ENCODE data around the gene CYB5D1.
A peak's percentile ranks its signal among the peaks of the same experiment; 100 is the strongest.

CYB5D1 gene

DNA sequence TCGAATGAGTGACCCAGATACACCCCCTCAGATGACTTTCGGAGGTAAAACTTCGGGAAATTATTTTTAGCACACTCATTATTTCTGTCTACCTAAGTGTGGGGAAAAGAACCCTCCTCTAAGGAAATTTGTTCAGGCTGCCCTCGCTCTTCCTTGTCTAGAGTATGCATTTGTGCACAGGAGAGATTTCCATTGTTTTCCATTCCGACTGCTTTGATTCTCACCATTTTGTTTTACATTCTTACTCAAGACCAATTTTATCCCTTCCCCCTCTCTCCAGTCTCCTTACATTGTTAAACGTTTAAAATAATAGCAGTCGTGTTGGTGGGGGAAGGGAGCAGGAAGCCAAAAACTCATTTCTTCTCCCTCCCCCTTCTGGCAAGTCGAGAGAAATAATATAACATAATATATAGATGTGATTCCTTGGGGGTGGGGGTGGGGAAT lies 29.3 kb downstream of the CYB5D1 start:
- no peak for DNase-seq

DNA sequence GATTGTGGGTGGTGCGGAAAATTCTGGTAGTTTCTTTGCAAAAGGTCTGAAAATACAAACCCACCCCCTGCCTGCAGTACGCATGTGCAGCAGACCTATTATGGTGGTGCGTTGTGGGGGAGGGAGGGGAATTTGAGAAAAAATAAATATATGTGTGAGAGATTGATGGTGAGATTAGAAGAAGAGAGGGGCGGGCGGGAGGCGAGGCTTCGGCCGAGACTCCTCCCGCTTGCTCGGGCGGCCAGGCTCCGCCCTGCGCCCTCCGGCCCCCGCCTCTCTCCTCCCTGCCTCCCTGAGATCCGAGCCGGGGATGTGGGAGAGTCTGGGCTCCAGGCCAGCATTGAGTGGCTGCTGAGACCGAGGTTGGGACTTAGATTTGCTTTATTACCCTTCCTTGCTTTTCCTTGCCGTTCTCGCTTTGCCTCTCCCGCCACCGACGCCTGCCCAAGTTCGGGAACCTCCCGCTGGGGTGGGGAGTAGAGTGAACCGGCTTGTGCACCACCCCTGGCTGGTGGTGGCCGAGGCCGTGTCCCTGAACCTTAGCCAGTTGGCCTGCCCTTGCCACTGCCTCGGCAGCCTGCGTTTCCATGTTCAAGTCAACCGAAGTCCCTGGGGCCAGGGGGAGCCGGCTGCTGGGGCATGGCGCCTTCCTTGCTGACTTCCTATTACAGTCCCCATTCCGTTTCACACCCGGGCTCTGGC lies 29.8 kb downstream of the CYB5D1 start:
- DNase-seq, result peak; percentile 94

DNA sequence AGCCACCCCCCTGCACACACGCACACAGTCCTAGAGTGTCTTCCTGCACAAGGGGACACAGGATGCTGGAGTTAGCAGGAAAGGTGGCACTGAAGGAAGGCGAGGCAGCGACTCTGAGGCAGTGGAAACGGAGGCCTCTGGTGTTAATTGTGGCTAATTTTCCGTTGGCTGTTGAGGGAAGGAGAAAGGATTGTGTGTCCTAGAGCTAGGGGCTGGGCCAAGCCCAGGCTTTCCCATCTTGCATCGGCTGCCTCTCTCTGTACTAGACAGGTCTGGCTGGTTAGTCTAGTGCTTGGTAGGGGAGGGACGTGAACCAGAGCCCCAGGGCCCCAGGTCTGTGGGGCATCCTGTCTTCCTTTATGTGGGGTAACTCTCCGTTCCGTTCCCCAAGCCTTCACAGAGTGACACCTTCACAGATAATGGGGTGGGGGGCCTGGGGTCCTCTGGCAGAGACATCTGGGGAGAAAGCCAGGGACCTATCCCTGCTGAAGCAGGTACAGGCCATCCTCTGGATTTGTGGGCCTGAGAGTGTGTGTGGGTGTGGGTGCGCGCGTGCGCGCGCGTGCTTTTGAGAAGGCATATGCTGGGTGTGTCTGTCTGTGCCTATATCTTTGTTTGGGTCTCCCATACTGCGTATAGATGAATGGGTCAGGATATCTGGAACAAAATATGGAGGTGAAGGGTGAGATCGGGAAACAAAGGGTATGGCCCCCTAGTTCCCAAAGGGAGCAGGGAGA lies 30.5 kb downstream of the CYB5D1 start, which contains the start of gene CHD3:
Gene CHD3 (plus strand): TSS at position 606 of the 737 bp plus-strand sequence. CDS start 212 bp downstream, outside the sequence.
- DNase-seq, result peak; percentile 58

DNA sequence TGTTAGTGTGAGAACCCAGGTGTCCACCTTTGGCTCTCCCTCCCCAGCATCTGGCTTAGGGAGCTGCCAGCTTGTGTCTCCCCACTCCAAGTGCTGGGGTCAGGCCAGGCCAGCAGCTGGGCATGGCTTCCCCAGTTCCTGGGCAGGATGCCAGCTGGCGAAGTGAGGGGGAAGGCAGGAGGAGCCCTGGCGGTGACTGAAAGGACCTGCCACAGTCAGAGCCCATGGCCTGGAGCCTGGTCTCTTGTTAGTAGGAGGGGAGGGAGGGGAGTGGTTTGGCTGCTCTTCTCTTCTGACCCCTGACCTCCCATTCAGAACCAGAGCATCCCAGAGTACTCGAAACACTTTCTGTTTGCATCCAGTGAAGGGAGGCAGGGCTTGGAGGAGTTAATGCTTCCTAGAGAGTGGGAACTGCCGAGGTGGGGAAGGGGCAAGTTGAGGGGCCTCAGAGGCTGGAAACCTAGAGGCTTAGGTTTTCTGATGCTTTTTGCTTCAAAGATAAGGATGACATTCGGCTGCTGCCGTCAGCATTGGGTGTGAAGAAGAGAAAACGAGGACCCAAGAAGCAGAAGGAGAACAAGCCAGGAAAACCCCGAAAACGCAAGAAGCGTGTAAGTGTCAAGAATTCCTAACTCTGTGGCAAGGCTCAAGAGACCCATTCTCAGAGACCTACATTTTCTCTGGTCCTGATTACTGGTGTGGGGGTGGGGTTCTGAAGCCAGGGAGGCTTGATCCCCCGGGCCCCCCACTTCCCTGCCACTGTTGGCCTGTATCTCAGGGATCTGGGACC lies 31.6 kb downstream of the CYB5D1 start:
- peak; percentile 25 for DNase-seq

DNA sequence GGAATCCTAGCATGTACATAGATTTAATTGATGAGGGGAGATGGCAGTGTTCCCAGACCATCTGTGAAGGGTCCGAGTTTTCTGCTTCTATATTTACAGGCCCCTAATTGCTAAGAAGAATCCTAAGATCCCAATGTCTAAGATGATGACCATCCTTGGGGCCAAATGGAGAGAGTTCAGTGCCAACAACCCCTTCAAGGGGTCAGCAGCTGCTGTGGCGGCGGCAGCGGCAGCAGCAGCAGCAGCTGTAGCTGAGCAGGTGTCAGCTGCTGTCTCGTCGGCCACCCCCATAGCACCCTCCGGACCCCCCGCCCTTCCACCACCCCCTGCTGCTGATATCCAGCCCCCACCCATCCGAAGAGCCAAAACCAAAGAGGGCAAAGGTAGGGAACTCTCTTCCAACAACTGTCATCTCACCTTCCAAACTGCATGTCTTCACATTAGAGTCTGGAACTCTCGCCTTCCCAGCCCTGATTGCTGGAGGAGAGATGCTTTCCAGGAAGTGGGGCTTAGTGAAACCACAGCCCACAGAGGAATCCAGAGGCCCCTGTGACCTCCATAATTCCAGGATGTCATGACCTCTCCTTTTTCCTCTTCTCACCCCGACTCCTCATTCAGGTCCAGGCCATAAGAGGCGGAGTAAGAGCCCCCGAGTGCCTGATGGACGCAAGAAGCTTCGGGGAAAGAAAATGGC lies 35.5 kb downstream of the CYB5D1 start:
- DNase-seq, result no peak

DNA sequence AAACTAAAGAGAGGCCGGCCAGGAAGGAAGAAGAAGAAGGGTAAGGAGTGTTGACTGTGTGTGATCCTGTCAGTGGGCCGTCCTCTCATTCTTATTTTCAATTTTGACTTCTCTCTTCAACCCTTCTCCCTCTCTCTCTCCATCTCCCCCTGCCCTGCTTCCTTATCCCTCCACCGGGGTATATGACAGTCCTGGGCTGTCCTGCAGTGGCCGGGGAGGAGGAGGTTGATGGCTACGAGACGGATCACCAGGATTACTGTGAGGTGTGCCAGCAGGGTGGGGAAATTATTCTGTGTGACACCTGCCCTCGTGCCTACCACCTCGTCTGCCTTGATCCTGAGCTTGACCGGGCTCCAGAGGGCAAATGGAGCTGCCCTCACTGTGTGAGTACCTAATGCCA lies 36.4 kb downstream of the CYB5D1 start:
- no peak for DNase-seq

DNA sequence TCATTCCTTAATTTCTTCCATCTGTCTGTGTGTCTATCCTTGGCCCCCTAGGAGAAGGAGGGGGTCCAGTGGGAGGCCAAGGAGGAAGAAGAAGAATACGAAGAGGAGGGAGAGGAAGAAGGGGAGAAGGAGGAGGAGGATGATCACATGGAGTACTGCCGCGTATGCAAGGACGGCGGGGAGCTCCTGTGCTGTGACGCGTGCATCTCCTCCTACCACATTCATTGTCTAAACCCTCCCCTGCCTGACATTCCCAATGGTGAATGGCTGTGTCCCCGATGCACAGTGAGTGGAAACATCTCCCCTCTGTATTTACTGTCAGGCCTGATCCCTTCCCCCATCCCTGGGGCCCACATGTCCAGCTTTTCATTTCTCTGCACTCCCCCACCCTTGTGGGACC lies 37.1 kb downstream of the CYB5D1 start:
- DNase-seq, result no peak

DNA sequence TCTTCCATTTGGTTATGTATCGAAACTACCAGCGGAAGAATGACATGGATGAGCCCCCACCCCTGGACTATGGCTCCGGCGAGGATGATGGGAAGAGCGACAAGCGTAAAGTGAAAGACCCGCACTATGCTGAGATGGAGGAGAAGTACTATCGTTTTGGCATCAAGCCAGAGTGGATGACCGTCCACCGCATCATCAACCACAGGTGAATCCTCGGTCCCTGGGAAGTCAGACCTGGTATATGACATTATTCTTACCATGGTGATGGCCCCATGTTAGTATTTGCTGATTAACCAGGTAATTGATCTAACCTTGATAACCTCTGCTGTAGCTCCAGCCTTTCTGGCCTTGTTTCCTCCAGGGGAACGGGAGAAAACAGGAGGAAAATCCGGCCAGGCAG lies 39.3 kb downstream of the CYB5D1 start:
- no peak for DNase-seq

DNA sequence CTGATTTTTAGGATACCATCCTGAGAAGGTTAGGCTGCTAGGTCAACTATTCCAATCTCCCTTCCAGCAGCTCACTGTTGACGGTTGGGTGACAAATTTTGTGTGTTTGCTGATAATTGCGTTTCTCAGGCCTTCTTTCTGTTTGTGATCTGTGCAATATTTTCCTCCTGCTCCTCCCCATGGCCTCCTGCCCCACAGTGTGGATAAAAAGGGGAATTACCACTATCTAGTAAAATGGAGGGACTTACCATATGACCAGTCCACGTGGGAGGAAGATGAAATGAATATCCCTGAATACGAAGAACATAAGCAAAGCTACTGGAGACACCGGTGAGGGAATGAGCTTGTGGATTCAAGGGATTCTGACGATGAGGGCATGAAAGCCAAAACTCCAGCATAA lies 40.0 kb downstream of the CYB5D1 start:
- DNase-seq, result no peak

DNA sequence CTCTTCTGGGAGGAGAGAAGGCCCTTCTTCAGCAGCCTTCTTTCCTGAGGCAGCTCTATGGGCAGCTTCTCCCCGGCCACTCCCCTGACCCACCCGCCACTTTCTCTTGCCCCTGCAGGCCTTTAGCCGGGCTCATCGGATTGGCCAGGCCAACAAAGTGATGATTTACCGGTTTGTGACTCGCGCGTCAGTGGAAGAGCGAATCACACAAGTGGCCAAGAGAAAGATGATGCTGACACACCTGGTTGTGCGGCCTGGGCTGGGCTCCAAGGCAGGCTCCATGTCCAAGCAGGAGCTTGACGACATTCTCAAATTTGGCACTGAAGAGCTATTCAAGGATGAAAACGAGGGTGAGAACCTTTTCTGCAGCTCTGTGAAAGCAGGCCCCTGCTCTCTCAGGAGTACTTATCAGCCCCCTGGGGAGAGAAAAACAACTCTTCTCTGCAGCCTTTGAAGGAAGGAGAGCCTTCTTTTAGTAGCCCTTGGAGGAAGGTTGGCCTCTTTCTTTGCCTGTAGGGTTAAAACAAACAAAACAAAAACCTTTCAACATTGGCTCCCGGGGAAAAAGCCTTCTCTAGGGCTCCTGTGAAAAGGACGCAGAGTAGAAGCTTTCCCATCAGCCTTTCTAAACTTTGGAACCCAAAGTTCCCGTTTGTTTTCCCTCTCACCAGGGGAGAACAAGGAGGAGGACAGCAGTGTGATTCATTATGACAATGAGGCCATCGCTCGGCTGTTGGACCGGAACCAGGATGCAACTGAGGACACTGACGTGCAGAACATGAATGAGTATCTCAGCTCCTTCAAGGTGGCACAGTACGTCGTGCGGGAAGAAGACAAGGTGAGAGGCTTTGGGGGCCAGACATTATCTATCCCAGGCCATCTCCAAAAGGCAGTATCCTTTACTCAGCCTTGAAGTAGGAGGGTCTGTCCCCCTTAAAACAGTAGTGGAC lies 45.6 kb downstream of the CYB5D1 start:
- DNase-seq, result no peak

DNA sequence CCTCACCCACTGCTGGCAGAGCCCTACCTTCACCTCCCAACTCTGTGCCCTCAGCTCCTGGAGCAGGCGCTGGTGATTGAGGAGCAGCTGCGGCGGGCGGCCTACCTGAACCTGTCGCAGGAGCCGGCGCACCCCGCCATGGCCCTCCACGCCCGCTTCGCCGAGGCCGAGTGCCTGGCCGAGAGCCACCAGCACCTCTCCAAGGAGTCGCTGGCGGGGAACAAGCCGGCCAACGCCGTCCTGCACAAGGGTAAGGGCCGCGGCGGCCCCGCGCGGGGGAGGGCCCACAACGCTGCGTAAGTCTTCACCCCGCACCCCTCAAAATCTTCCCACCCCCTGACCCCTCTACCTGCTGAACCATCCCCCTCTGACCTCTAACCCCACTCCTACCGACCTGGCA lies 51.3 kb downstream of the CYB5D1 start:
- DNase-seq, result no peak

DNA sequence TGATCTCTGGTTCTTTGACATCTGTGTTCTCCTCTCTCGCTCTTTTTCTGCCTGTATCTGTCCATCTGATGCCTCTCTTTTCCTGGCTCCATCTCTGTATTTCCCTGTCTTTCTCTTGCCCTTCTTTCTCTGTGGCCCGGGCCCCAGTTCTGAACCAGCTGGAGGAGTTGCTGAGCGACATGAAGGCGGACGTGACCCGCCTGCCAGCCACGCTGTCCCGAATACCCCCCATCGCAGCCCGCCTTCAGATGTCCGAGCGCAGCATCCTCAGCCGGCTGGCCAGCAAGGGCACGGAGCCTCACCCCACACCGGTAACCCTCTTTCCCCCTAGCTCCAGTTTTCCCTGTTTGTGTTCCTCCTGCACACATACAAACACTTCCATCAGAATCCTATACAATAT lies 52.5 kb downstream of the CYB5D1 start:
- DNase-seq, result no peak

DNA sequence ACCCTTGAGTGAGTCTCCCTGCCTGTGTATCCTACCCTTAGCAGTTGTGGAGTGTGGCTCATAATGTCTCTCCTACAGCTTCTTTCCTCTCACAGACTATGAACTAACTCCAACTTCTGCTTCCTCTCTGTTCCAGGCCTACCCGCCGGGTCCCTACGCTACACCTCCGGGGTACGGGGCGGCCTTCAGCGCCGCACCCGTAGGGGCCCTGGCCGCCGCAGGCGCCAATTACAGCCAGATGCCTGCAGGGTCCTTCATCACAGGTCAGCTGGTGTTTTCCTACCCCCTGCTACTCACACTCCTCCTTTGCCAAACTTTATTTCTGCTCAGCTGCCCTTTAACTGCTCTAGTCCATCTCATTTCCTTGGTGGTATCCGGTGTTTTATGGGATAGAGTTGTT lies 52.9 kb downstream of the CYB5D1 start:
- DNase-seq, result no peak

DNA sequence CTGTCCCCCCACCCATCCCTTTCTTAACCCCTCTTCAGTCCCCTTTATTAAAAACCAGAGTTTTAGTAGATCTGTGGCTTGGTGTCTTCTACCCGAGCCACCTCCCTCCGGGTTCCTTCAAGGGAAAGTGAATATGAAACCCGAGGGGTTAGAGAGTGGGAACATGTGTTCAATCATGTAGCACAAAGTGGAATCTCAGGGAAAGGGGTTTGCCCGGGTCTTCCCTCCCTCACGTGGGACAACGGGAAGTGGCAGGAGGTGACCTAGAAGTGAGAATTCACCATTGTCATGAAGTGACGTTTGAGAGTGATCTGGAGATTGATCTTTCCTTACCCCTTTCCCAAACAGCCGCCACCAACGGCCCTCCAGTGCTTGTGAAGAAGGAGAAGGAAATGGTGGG lies 53.3 kb downstream of the CYB5D1 start:
- no peak for DNase-seq
